HFF-Myc (cell line): ENCODE results near the gene USP27X.

Experiments
- DNase-seq: peaks from one replicate; pipeline ENCODE4 v3.0.0-alpha.2; 2011; ENCODE audit warnings: low read depth; ENCODE audit errors: extremely low read depth
- H3K4me3 ChIP-seq: replicated peaks from 2 replicates; pipeline ENCODE4 v1.5.1; 2011; ENCODE audit warnings: low read depth, mild to moderate bottlenecking, control low read depth, low read length
- TF ChIP-seq, protein P1 (sequence below): IDR thresholded peaks from 2 replicates; pipeline ENCODE4 v1.5.1; 2012; ENCODE audit warnings: mild to moderate bottlenecking, low read depth, low read length, control low read depth; ENCODE audit errors: missing control alignments

The USP27X gene

DNA sequence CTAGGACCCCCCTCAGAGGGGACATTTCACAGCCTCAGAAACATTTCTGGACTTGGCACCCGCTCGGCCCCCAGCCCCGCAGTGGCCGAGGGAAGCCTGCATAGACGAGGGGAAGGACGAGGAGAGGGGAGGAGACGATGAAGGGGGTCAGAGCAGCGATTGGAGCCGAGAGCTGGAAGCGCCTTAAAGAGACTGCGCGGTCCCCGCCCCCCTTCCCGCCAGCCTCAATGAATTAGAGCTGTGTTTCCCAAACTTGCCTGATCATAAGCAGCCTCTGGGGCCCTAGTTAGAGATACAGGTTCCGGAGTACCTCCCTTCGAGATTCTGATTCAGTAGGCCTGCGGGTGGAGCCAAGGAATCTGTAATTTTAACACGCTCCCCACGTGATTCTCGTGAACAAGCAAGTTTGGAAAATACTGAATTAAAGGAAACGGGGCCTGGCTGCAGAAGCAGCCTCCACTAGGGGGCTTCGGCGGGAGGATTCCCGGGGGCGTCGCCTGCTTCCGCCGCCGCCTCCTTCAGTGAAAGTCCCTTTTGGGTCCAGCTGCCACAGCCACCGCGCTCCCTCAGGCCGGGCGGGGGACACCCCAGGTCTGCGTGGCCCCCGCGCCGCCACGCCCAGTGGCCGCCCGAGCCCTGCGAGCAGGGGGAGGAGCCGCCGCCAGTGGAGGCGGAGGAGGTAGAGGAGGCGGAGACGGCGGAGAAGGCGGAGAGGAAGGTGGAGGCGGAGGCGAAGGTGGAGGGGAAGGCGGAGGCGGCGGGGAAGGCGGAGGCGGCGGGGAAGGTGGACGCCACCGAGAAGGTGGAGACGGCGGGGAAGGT, at the start of gene USP27X:
Gene USP27X (plus strand): TSS at position 651 of the 822 bp plus-strand sequence. CDS start 824 bp downstream, outside the sequence.
- DNase-seq = peak; percentile 42
- H3K4me3 ChIP-seq = peak within 1 kb of the TSS; percentile 47
- TF ChIP-seq, protein P1, sequence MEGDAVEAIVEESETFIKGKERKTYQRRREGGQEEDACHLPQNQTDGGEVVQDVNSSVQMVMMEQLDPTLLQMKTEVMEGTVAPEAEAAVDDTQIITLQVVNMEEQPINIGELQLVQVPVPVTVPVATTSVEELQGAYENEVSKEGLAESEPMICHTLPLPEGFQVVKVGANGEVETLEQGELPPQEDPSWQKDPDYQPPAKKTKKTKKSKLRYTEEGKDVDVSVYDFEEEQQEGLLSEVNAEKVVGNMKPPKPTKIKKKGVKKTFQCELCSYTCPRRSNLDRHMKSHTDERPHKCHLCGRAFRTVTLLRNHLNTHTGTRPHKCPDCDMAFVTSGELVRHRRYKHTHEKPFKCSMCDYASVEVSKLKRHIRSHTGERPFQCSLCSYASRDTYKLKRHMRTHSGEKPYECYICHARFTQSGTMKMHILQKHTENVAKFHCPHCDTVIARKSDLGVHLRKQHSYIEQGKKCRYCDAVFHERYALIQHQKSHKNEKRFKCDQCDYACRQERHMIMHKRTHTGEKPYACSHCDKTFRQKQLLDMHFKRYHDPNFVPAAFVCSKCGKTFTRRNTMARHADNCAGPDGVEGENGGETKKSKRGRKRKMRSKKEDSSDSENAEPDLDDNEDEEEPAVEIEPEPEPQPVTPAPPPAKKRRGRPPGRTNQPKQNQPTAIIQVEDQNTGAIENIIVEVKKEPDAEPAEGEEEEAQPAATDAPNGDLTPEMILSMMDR = peak; percentile 53

DNA sequence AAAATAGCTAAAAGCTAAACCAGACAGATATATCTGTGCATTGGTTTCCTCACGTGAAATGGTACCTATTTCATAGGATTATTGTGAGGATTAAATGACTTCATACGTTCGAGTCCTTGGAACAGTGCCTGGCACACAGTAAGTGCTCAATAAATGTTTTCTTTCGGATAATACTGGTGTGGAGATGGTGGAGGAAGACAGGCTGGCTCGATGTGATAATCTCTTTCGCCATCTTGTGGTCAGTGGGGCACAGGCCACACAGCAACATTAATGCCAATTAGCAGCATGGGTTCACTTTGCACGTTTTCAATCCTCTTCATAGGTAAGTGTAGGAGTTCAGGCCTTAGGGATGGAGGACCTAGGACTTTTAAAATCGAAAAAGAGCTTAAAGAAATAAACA, 40.9 kb upstream of the USP27X start:
- TF ChIP-seq, protein P1 = peak; percentile 45
- DNase-seq = no peak
- H3K4me3 ChIP-seq = no peak overlapping the region

DNA sequence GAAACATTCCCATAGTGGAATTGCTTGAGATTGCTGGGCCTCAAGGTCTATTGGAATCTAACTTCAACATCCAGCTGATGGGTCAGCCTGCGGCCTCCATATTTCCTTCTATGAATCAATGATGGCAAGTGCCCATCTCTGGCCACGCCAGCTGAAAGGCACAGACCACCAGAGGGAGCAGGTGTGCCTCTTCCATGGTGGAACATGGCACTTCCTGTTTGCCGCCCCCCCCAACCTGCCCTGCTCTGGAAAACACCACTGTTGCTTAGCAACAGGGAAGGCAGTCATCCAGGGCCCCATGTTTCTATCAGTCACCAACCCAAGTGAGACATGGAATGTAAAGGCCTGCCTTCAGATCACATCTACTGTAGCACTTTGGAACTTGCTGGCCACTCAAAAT, 38.6 kb upstream of the USP27X start:
- TF ChIP-seq, protein P1 = peak; percentile 52
- H3K4me3 ChIP-seq = no peak overlapping the region
- DNase-seq = no peak

DNA sequence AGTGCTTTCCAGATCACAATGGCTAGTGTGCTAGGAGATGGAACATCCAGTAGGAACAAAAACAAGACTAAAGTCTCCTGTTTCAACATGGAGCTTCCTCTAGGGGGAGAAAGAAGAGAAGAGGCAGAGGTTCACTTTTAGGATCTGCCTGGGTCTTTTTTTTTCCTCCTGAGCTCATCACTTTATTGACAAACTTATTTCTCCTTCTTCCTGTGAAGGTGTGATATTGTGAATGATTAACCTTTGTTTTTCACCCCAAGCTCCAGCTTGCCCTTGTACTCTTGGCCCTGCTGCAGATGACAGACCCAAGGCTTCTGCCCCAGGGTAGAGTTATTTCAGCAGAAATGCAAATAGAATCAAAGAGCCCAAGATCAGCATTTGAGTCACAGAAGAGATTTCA, 36.7 kb upstream of the USP27X start:
- DNase-seq = no peak
- no peak overlapping the region for H3K4me3 ChIP-seq
- TF ChIP-seq, protein P1 = no peak

DNA sequence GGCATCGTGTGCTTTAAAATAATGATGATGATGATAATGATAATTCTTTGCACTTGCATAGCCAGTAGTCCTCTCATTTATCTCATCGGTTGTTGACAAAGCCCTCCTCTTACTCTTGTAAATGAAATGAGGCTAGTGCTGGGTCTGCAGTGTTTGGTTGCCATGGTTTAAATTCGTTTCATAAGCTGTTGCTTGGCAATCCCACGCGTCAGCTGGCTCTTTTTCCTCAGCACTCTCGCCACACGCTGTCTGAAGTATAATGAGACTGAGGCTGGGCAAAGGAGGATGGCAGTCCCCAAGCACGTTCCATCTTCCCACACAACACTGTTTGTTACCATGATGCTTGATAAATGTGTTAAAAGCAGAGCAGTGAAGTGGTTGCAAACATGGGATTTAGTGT, 34.7 kb upstream of the USP27X start:
- H3K4me3 ChIP-seq = no peak overlapping the region
- no peak for DNase-seq
- TF ChIP-seq, protein P1 = no peak

DNA sequence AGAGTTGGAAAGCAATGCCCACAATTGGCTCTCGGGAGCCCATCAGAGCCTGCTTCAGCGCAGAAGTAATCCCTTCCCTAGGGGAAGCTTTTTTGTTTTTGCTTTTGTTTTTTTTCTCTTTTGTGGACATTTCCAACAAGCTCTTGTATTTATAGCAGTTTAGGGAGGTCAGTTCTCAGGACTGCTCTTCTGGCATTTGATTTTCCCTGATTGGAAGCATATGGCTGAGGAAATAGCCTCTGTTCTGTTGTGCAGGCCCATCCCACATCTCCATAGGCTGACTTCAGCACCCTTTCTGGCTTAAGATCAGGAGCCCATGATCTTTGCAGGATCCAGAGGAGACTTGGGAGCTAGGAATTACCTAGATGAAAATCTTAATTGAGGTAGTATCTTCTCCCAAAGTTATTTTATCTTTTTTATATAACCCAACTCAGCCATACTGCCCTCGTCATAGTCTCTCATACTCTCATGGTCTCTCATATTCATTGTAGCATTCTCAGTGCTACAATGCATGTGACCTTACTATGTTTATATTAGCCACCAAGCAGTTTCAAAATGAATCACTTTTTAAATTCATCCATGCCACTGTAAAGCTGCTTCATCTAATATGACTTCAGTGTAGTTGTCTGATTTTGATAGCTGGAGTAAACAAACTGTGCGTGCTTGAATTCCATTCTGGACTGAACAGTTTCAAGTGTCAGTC, 33.4 kb upstream of the USP27X start:
- no peak overlapping the region for H3K4me3 ChIP-seq
- TF ChIP-seq, protein P1 = no peak
- no peak for DNase-seq
